ENCODE data around the gene PACRG. TPM values are rescaled to one million over a fixed set of nuclear protein-coding genes. Genes with fewer than 3 reads are reported as not detected.

PACRG gene
- total and polyA plus RNA-seq, 2 experiments from 2014 or later = 0.83 to 3.7 TPM

- Histone ChIP-seq H3K27ac (no peak overlapping the region), H3K4me1 (ENCODE audit: low read depth) (no peaks in the 10 kb centered on the region), H3K27me3 (no peaks in the 10 kb centered on the region), H3K4me3 (no peak overlapping the region), H3K36me3 (no peaks in the 10 kb centered on the region), H3K9me3 (ENCODE audit: low read depth) (no peaks in the 10 kb centered on the region)
- TF ChIP-seq CTCF (IDR thresholded peaks at IDR 0.05; ENCODE audit: low read depth, low read length) = no peak
- no peak for DNase-seq (ENCODE audit: low read depth in 1 of 2, low spot score in 1 of 2)
Measured at GRCh38 chr6:162821102-162821501, 93.3 kb downstream of the PACRG start.

- no peaks in the 10 kb centered on the region for H3K36me3 ChIP-seq
- no peak overlapping the region for H3K4me3 ChIP-seq
- H3K27me3 ChIP-seq = no peaks in the 10 kb centered on the region
- H3K27ac ChIP-seq = no peak overlapping the region
- H3K4me1 ChIP-seq (ENCODE audit: low read depth) = no peaks in the 10 kb centered on the region
- no peak for DNase-seq (ENCODE audit: low read depth in 1 of 2, low spot score in 1 of 2)
- H3K9me3 ChIP-seq (ENCODE audit: low read depth) = no peaks in the 10 kb centered on the region
- TF ChIP-seq CTCF (IDR thresholded peaks at IDR 0.05; ENCODE audit: low read depth, low read length) = no peak
Measured at GRCh38 chr6:162825597-162825996, 97.8 kb downstream of the PACRG start.

- Histone ChIP-seq H3K36me3 (no peaks in the 10 kb centered on the region), H3K9me3 (ENCODE audit: low read depth) (no peaks in the 10 kb centered on the region), H3K4me3 (no peak overlapping the region), H3K27ac (no peak overlapping the region), H3K4me1 (ENCODE audit: low read depth) (no peaks in the 10 kb centered on the region), H3K27me3 (no peaks in the 10 kb centered on the region)
- no peak for DNase-seq (ENCODE audit: low read depth in 1 of 2, low spot score in 1 of 2)
- no peak for TF ChIP-seq CTCF (IDR thresholded peaks at IDR 0.05; ENCODE audit: low read depth, low read length)
Measured at GRCh38 chr6:162829013-162829742, 101.4 kb downstream of the PACRG start.

- TF ChIP-seq CTCF (IDR thresholded peaks at IDR 0.05; ENCODE audit: low read depth, low read length) = no peak
- no peak for DNase-seq (ENCODE audit: low read depth in 1 of 2, low spot score in 1 of 2)
- Histone ChIP-seq H3K36me3 (no peaks in the 10 kb centered on the region), H3K9me3 (ENCODE audit: low read depth) (no peaks in the 10 kb centered on the region), H3K4me1 (ENCODE audit: low read depth) (no peaks in the 10 kb centered on the region), H3K27ac (no peak overlapping the region), H3K4me3 (no peak overlapping the region), H3K27me3 (no peaks in the 10 kb centered on the region)
Measured at GRCh38 chr6:162833776-162834175, 106.0 kb downstream of the PACRG start.

GRCh38 chr6:162845972-162846371 lies 118.2 kb downstream of the PACRG start:
- peak in 1 of 2 donors; percentile 51 for DNase-seq (ENCODE audit: low read depth in 1 of 2, low spot score in 1 of 2)
- H3K4me1 ChIP-seq (ENCODE audit: low read depth) = peaks cover 8% of the 10 kb centered on the region
- TF ChIP-seq CTCF (IDR thresholded peaks at IDR 0.05; ENCODE audit: low read depth, low read length) = no peak
- no peaks in the 10 kb centered on the region for H3K36me3 ChIP-seq
- H3K27ac ChIP-seq = no peak overlapping the region
- no peaks in the 10 kb centered on the region for H3K9me3 ChIP-seq (ENCODE audit: low read depth)
- no peaks in the 10 kb centered on the region for H3K27me3 ChIP-seq
- no peak overlapping the region for H3K4me3 ChIP-seq

Measured in cardiac muscle cell (in vitro differentiated cells and primary cell).